ENCODE results near the gene IQCK. TPM values are rescaled to one million over a fixed set of nuclear protein-coding genes. Genes with fewer than 3 reads are reported as not detected.

The IQCK gene
- total RNA-seq, 4 donors from 2014 or later: 49.7 to 103 (median 94.2) TPM

DNA sequence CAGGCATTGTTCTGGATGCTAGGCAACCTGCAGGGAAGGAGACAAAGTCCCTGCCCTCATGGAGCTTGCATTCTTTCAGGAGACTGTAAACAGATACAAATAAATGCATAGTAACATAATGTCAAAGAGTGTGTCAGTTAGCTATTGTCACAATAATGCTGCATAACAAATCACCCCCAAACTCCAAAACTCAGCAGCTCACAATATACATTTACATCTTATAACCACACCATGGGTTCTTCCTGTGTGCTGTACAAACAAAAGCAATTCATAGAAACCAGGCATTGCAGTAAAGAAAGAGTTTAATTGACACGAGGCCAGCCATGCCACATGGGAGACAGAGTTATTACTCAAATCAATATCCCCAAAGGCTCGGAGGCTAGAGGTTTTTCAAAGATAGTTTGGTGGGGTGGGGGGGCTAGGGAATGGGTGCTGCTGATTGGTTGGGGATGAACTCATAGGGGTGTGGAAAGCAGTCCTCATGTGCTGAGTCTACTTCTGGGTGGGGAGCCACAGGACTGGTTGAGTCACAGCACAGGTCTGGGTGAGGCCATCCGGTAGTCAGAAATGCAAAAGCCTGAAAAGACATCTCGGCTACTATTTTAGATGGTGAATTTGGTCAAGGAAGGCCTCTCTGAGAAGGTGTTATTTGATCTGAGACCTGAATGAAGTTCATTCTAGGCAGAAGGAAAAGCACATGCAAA is 87.5 kb downstream of the IQCK start:
- Histone ChIP-seq H3K4me1 (peaks cover 33 to 48% of the 10 kb centered on the region in 2 donors), H3K36me3 (no peaks in the 10 kb centered on the region), H3K27me3 (no peaks in the 10 kb centered on the region), H3K27ac (peak overlapping the region in 2 of 3 donors; percentile 11 to 33), H3K9me3 (no peaks in the 10 kb centered on the region), H3K4me3 (replicated peaks in 1 of 3) (no peak overlapping the region)
- intact Hi-C loops (cut with DNase I): no loop called here
- no peak for DNase-seq
- WGBS, 2 donors: 96% methylated on average over 4 of the region's 4 CpGs
- no peak for TF ChIP-seq POLR2A (IDR thresholded peaks at IDR 0.05)
- TF ChIP-seq, protein P1, sequence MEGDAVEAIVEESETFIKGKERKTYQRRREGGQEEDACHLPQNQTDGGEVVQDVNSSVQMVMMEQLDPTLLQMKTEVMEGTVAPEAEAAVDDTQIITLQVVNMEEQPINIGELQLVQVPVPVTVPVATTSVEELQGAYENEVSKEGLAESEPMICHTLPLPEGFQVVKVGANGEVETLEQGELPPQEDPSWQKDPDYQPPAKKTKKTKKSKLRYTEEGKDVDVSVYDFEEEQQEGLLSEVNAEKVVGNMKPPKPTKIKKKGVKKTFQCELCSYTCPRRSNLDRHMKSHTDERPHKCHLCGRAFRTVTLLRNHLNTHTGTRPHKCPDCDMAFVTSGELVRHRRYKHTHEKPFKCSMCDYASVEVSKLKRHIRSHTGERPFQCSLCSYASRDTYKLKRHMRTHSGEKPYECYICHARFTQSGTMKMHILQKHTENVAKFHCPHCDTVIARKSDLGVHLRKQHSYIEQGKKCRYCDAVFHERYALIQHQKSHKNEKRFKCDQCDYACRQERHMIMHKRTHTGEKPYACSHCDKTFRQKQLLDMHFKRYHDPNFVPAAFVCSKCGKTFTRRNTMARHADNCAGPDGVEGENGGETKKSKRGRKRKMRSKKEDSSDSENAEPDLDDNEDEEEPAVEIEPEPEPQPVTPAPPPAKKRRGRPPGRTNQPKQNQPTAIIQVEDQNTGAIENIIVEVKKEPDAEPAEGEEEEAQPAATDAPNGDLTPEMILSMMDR (IDR thresholded peaks at IDR 0.05): no peak

DNA sequence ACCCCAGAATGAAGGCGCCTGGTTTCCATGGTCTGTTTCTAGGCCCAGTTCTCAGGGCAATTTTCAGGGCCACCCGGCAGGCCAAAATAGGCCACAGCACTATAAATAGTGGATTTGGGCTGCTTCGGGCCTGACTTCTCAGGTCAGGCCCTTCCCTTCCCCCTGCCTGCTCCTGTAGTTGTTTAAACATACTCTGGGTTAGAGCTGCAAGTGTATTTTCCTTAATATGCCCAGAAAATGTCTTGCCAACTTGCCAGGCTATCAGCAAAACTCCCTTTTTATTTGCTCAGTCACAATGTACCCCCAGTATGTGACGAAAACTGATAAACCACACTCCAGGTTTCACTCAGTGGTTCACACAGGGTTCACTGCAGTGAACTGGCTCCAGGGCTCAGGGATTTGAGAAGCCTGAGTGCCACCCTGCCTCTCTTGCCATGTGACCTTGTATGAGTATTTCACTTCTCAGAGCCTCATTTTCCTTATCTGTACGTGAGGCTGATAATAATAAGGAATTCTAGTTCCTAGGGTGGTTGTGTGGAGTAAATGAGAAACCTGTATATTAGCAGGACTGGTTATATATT is 90.1 kb downstream of the IQCK start:
- intact Hi-C loops (cut with DNase I): no loop called here
- TF ChIP-seq, protein P1 (IDR thresholded peaks at IDR 0.05): no peak
- no peak for TF ChIP-seq POLR2A (IDR thresholded peaks at IDR 0.05)
- H3K4me3 ChIP-seq (replicated peaks in 1 of 3): no peak overlapping the region
- no peaks in the 10 kb centered on the region for H3K36me3 ChIP-seq
- peak overlapping the region; percentile 67 to 90 (median 69) for H3K27ac ChIP-seq
- peak; percentile 68 to 70 for DNase-seq
- no peaks in the 10 kb centered on the region for H3K27me3 ChIP-seq
- WGBS, 2 donors: 40 to 57% methylated on average over 5 of the region's 5 CpGs
- peaks cover 42 to 53% of the 10 kb centered on the region in 2 donors for H3K4me1 ChIP-seq
- no peaks in the 10 kb centered on the region for H3K9me3 ChIP-seq

DNA sequence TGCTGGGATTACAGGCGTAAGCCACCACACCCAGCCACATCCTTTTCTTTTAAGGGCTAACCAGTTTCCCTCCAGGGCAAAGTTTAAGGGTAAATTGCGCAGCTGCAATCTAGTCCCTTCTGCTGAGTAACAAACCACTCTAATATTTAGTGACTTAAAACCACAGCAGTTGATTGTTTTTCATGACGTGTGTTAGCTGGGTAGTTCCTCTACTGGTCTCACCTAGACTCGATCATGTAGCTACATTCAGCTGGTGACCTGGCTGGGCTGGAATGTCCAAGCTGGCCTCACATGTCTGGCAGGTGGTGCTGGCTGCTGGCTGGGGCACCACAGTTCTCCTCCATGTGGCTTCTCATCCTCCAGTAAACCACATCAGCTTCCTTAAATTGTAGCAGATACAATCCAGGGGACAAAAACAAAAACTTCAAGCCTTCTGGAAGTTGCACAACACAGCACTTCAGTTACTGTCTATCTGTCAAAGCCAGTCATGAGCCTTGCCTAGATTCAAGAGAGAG is 91.1 kb downstream of the IQCK start:
- Histone ChIP-seq H3K27me3 (no peaks in the 10 kb centered on the region), H3K27ac (peak overlapping the region; percentile 67 to 90 (median 69)), H3K4me1 (peaks cover 42 to 48% of the 10 kb centered on the region in 2 donors), H3K9me3 (no peaks in the 10 kb centered on the region), H3K36me3 (no peaks in the 10 kb centered on the region), H3K4me3 (replicated peaks in 1 of 3) (no peak overlapping the region)
- intact Hi-C loops (cut with DNase I): no loop called here
- peak; percentile 20 to 48 for DNase-seq
- TF ChIP-seq, protein P1 (IDR thresholded peaks at IDR 0.05): no peak
- no peak for TF ChIP-seq POLR2A (IDR thresholded peaks at IDR 0.05)
- WGBS, 2 donors: 91 to 98% methylated on average over 4 of the region's 4 CpGs

DNA sequence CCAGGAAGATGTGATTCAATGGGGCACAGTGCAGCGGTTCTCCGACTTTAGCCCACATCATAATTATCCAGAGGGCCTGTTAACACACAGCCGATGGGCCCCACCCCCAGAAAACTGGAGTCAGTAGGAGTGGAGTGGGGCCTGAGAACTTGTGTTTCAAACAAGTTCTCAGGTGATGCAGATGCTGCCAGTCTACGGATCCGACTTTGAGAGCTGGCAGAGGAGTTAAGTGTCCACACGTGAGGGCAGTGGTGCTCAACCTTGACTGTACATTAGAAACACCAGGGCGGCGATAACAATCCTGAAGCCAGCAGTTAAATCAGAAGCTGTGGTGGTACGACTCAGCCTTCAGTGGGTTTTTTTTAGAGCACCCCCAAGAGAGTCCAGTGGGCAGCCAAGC is 91.6 kb downstream of the IQCK start:
- Histone ChIP-seq H3K27me3 (no peaks in the 10 kb centered on the region), H3K4me3 (replicated peaks in 1 of 3) (no peak overlapping the region), H3K9me3 (no peaks in the 10 kb centered on the region), H3K27ac (peak overlapping the region in 1 of 3 donors; percentile 69), H3K4me1 (peaks cover 42 to 43% of the 10 kb centered on the region in 2 donors), H3K36me3 (no peaks in the 10 kb centered on the region)
- DNase-seq: no peak
- WGBS, 2 donors: 87 to 96% methylated on average over 7 to 9 of the region's 9 CpGs
- TF ChIP-seq POLR2A (IDR thresholded peaks at IDR 0.05): no peak
- TF ChIP-seq, protein P1 (IDR thresholded peaks at IDR 0.05): no peak
- intact Hi-C loops (cut with DNase I): loop anchor here (10.0 kb wide), 1 partner anchor 65 kb away; no protein-coding TSS in a partner anchor

All from thyroid gland (tissue), 4 donors.